Neural crest cell (in vitro differentiated cells): ENCODE measurements around the gene RELB. TPM values are rescaled to one million over a fixed set of nuclear protein-coding genes. Genes with fewer than 3 reads are reported as not detected.

ENCODE experiments used
- DNase-seq: peaks from one replicate; pipeline ENCODE4 v3.0.0; 2021; ENCODE audit warnings: low read depth, mixed read lengths, low spot score
- H3K27ac Mint-ChIP-seq: one replicate; pipeline ENCODE4 v1.8.0; 2021; ENCODE audit warnings: mild to moderate bottlenecking, mixed read lengths; ENCODE audit not compliant: unreplicated experiment
- H3K27me3 Mint-ChIP-seq: 2 replicates; pipeline ENCODE4 v1.8.0; 2021; ENCODE audit warnings: low read depth, mild to moderate bottlenecking, mixed read lengths
- H3K36me3 Mint-ChIP-seq: 2 replicates; pipeline ENCODE4 v1.8.0; 2021; ENCODE audit warnings: low read depth, mild to moderate bottlenecking, mixed read lengths
- H3K4me1 Mint-ChIP-seq: 2 replicates; pipeline ENCODE4 v1.8.0; 2021; ENCODE audit warnings: mixed read lengths
- H3K4me3 Mint-ChIP-seq: one replicate; pipeline ENCODE4 v1.8.0; 2021; ENCODE audit warnings: mild to moderate bottlenecking, mixed read lengths
- H3K9me3 Mint-ChIP-seq: 2 replicates; pipeline ENCODE4 v1.8.0; 2021; ENCODE audit warnings: mixed read lengths
- long read RNA-seq: library from polyadenylated mRNA; unstranded; transcript quantifications from one replicate; pipeline ENCODE4 v2.0.0, GENCODE V29; 2020
- total RNA-seq: library from RNA; stranded (reverse); gene quantifications from 2 replicates; pipeline ENCODE4 v1.2.1, GENCODE V29; 2021
- TF ChIP-seq, protein P1 (sequence below): fragments of 200-600 bp; sonication (generic); conservative IDR thresholded peaks from 2 replicates; pipeline ENCODE4 v1.5.0; 2021; ENCODE audit warnings: antibody characterized with exemption, mild to moderate bottlenecking

The RELB gene, protein sequence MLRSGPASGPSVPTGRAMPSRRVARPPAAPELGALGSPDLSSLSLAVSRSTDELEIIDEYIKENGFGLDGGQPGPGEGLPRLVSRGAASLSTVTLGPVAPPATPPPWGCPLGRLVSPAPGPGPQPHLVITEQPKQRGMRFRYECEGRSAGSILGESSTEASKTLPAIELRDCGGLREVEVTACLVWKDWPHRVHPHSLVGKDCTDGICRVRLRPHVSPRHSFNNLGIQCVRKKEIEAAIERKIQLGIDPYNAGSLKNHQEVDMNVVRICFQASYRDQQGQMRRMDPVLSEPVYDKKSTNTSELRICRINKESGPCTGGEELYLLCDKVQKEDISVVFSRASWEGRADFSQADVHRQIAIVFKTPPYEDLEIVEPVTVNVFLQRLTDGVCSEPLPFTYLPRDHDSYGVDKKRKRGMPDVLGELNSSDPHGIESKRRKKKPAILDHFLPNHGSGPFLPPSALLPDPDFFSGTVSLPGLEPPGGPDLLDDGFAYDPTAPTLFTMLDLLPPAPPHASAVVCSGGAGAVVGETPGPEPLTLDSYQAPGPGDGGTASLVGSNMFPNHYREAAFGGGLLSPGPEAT
- 2.9 and 3.1 TPM in 2 replicates for total RNA-seq
- long read RNA-seq, result 0 reads

DNA sequence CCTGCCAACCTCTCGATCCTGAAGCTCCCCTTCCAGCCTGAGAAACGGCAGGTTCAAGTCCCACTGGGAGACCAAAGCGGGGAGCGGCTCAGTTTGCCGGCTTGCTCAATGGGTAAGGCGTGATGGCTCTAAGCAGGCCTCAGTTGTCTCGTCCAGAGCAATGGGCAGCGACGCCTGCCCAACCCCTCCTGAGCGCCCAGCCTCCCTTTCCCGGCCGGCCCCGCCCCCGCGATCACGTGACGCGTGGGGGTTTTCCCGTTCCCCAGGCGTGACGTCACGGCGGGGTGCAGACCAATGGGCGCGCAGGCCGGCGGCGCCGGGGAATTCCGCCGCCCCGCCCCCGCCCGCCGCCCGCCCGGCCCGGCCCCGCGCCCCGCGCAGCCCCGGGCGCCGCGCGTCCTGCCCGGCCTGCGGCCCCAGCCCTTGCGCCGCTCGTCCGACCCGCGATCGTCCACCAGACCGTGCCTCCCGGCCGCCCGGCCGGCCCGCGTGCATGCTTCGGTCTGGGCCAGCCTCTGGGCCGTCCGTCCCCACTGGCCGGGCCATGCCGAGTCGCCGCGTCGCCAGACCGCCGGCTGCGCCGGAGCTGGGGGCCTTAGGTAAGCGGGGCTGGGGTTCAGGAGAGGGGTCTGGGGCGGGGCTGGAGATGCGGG is at the start of gene RELB:
Gene RELB (plus strand): TSS at position 378 of the 653 bp plus-strand sequence. CDS start 116 bp downstream, at position 494.
- peaks cover 8% of the 10 kb centered on the region for H3K4me1 Mint-ChIP-seq
- DNase-seq, result peak; percentile 93
- TF ChIP-seq, protein P1, sequence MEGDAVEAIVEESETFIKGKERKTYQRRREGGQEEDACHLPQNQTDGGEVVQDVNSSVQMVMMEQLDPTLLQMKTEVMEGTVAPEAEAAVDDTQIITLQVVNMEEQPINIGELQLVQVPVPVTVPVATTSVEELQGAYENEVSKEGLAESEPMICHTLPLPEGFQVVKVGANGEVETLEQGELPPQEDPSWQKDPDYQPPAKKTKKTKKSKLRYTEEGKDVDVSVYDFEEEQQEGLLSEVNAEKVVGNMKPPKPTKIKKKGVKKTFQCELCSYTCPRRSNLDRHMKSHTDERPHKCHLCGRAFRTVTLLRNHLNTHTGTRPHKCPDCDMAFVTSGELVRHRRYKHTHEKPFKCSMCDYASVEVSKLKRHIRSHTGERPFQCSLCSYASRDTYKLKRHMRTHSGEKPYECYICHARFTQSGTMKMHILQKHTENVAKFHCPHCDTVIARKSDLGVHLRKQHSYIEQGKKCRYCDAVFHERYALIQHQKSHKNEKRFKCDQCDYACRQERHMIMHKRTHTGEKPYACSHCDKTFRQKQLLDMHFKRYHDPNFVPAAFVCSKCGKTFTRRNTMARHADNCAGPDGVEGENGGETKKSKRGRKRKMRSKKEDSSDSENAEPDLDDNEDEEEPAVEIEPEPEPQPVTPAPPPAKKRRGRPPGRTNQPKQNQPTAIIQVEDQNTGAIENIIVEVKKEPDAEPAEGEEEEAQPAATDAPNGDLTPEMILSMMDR, result no peak
- H3K36me3 Mint-ChIP-seq, result no peaks in the 10 kb centered on the region
- H3K27me3 Mint-ChIP-seq, result peaks cover 8% of the 10 kb centered on the region
- peak within 1 kb of the TSS; percentile 98 for H3K4me3 Mint-ChIP-seq
- no peaks in the 10 kb centered on the region for H3K9me3 Mint-ChIP-seq
- peak within 1 kb of the TSS; percentile 93 for H3K27ac Mint-ChIP-seq

DNA sequence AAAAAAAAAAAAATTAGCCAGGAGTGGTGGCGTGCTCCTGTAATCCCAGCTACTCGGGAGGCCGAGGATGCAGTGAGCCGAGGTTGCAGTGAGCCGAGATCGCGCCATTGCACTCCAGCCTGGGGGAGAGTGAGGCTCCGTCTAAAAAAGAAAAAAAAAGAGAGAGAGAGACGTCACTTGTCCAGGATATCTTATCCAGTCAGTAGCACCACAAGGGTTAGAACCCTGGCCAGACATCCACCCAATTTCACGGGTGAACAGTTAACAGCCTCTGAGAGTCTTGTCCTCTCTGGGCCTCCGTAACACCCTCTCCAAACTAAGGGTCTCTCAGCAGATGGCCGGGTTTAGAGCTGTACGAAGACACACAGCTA is 47.0 kb upstream of the RELB start:
- peaks cover 2% of the 10 kb centered on the region for H3K27me3 Mint-ChIP-seq
- TF ChIP-seq, protein P1, result no peak
- H3K4me3 Mint-ChIP-seq, result peak overlapping the region; percentile 97
- peak overlapping the region; percentile 100 for H3K27ac Mint-ChIP-seq
- peaks cover 41% of the 10 kb centered on the region for H3K4me1 Mint-ChIP-seq
- H3K9me3 Mint-ChIP-seq, result no peaks in the 10 kb centered on the region
- no peaks in the 10 kb centered on the region for H3K36me3 Mint-ChIP-seq
- no peak for DNase-seq

DNA sequence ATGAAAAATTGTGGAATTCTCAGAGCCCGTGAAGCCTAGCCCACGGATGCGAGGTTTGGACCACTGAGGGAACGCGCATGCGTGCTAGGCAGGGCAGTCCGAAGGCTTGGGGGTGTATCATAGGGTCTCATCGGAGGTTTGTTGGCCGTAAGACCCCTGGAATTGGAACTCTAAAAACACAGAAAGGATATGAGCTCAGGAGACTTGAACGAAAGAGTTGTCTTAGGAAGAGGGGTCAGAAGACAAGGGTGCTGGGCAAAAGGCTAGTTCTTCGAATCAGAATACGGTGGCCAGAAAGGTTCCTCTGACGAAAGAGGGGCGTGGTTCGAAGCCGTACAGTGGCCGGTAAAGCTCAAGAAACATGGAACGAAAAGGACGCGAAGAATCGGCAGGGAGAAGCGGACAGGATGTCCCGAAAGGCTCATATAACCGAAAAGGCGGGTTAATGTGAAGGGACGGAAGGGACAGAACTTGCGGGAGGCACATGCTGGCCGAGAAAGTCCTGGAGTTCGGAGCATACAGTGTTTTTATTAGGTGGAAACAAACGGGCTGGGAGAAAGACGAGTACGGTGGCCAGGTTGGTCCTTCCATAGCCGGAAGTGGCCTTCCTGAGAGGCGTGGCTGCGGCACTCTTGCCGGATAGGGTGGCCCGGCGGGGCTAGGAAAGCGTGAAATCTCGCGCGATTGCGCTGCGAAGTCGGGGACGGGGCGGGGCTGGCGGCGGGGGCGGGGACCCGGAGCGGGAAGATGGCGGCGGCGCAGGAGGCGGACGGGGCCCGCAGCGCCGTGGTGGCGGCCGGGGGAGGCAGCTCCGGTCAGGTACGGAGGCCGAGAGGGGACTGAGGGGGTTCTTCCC is 46.4 kb upstream of the RELB start, which contains the start of gene CLPTM1:
Gene CLPTM1 (plus strand): TSS at position 732 of the 856 bp plus-strand sequence. CDS start 16 bp downstream, at position 748.
- Mint-ChIP-seq H3K36me3 (no peaks in the 10 kb centered on the region), H3K4me3 (peak within 1 kb of the TSS; percentile 97), H3K27me3 (peaks cover 2% of the 10 kb centered on the region), H3K4me1 (peaks cover 41% of the 10 kb centered on the region), H3K9me3 (no peaks in the 10 kb centered on the region), H3K27ac (peak within 1 kb of the TSS; percentile 100)
- peak; percentile 94 for DNase-seq
- TF ChIP-seq, protein P1, result no peak

DNA sequence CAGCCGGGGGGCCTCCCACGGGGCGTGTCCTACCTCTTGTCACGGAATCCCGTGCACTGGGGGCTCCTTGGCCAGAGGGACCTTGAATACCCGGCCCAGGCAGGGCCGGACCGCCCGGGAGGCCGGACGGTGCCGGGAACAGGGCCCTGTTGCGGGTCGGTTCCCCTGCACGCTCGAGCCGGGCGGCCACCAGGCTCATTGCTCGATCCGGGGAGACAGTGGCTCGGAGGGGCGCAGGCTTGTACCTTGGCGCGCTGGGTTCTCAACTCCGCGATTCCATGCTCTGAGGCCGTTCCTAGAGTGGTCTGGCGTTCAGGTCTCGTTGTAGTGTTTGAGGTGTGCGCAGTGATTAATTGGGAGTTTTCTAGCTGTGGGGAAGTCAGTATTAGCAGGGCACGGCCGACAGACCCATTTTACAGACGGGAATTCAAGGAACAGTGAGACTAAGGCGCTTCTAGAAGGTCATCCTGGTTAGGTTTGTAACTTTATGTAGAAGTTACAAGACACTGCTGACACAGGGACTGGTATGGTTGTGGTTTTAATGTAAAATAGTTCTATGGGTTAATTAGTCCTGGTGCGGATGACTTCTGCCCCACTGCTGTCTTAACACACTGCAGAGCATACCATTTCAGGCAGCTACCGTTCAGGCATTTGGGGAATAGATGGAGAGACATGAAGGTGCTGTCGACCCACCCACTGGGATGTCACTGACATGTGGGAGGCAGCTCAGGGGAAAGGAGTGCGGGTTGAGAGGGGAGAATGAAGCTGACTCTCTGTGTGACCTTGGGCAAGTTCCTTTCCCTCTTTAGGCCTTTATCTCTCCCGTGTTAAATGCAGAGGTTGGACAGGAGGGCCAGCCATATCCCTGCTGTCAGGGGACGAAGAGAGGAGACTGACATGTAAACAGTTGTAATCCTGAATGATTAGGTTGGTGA is 45.5 kb upstream of the RELB start:
- TF ChIP-seq, protein P1, result no peak
- Mint-ChIP-seq H3K27me3 (peaks cover 2% of the 10 kb centered on the region), H3K4me1 (peaks cover 41% of the 10 kb centered on the region), H3K36me3 (no peaks in the 10 kb centered on the region), H3K27ac (peak overlapping the region; percentile 97), H3K9me3 (no peaks in the 10 kb centered on the region), H3K4me3 (peak overlapping the region; percentile 97)
- no peak for DNase-seq
